Measurements from ENCODE around the gene ENPP4. TPM values are rescaled to one million over a fixed set of nuclear protein-coding genes. Genes with fewer than 3 reads are reported as not detected.

ENPP4 gene
- total RNA-seq, 3 donors from 2014 or later, result 18.5 to 24.2 (median 23.2) TPM

DNA sequence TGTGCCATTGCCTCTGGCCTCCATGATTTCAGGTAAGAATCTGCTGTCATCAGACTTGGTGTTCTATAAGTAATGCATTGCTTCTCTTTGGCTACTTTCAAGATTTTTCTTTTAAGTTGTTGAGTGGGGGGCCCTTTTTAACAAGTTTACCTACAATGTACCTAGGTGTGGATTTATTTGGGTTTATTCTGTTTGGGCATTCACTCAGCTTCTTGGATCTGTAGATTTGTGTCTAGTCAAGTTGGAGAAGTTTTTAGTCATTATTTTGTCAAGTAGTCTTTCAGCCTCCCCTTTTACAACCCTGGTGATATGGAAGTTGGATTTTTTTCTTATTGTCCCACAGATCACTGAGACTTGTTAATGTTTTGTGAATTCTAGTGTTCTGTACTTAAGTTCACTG, 26.9 kb downstream of the ENPP4 start:
- no peaks in the 10 kb centered on the region for H3K9me3 ChIP-seq
- no peak for ATAC-seq
- DNase-seq, result no peak
- H3K36me3 ChIP-seq (ENCODE audit: low read depth), result no peaks in the 10 kb centered on the region
- intact Hi-C loops (cut with DNase I, micrococcal nuclease), result no loop called here
- H3K4me1 ChIP-seq (ENCODE audit: low read depth), result no peaks in the 10 kb centered on the region
- H3K4me3 ChIP-seq, result no peak overlapping the region
- TF ChIP-seq, protein P1, sequence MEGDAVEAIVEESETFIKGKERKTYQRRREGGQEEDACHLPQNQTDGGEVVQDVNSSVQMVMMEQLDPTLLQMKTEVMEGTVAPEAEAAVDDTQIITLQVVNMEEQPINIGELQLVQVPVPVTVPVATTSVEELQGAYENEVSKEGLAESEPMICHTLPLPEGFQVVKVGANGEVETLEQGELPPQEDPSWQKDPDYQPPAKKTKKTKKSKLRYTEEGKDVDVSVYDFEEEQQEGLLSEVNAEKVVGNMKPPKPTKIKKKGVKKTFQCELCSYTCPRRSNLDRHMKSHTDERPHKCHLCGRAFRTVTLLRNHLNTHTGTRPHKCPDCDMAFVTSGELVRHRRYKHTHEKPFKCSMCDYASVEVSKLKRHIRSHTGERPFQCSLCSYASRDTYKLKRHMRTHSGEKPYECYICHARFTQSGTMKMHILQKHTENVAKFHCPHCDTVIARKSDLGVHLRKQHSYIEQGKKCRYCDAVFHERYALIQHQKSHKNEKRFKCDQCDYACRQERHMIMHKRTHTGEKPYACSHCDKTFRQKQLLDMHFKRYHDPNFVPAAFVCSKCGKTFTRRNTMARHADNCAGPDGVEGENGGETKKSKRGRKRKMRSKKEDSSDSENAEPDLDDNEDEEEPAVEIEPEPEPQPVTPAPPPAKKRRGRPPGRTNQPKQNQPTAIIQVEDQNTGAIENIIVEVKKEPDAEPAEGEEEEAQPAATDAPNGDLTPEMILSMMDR (IDR thresholded peaks at IDR 0.05), result no peak

DNA sequence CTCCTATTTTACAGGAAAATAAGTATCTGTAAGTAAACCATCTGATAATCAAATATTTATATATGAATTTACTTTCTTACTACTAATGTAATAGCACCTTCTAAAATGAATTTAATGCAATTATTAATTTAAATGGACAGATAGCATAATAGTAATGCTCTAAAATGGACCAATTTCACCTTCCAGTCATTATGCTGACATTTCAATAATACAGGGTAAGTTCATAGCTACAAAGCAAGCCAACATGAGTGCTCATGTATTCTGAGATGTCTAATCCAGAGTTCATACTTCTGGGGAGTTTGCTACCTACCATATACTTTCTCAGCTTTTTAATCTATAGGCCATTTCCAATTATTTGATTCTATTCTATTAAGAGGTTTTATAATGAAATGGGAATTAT, 29.4 kb downstream of the ENPP4 start:
- DNase-seq (no peak), ATAC-seq (no peak)
- Histone ChIP-seq H3K4me1 (ENCODE audit: low read depth) (no peaks in the 10 kb centered on the region), H3K4me3 (no peak overlapping the region), H3K9me3 (no peaks in the 10 kb centered on the region), H3K36me3 (ENCODE audit: low read depth) (no peaks in the 10 kb centered on the region)
- intact Hi-C loops (cut with DNase I, micrococcal nuclease), result no loop called here
- TF ChIP-seq, protein P1 (IDR thresholded peaks at IDR 0.05), result no peak

DNA sequence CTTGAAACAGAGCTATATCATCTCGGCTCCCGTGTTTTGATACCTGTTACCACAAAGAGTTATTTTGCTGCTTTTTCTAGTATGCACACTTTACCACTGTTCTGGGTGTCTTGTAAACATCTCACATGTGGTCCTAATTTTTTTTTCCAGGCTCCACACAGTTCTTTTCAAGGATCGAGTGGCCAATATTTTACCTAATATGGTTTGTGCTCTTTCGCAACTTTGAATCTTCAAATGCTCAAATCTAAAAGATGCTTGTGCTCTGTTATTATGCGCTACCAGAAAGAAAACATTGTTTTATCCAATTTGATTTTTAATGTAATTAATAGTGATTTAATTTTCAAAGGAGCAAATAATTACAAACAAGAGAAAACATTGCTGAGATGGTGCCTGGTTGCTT, 30.3 kb downstream of the ENPP4 start:
- H3K4me1 ChIP-seq (ENCODE audit: low read depth), result no peaks in the 10 kb centered on the region
- ATAC-seq (no peak), DNase-seq (no peak)
- intact Hi-C loops (cut with DNase I, micrococcal nuclease), result no loop called here
- TF ChIP-seq, protein P1 (IDR thresholded peaks at IDR 0.05), result no peak
- H3K36me3 ChIP-seq (ENCODE audit: low read depth), result no peaks in the 10 kb centered on the region
- no peak overlapping the region for H3K4me3 ChIP-seq
- no peaks in the 10 kb centered on the region for H3K9me3 ChIP-seq

DNA sequence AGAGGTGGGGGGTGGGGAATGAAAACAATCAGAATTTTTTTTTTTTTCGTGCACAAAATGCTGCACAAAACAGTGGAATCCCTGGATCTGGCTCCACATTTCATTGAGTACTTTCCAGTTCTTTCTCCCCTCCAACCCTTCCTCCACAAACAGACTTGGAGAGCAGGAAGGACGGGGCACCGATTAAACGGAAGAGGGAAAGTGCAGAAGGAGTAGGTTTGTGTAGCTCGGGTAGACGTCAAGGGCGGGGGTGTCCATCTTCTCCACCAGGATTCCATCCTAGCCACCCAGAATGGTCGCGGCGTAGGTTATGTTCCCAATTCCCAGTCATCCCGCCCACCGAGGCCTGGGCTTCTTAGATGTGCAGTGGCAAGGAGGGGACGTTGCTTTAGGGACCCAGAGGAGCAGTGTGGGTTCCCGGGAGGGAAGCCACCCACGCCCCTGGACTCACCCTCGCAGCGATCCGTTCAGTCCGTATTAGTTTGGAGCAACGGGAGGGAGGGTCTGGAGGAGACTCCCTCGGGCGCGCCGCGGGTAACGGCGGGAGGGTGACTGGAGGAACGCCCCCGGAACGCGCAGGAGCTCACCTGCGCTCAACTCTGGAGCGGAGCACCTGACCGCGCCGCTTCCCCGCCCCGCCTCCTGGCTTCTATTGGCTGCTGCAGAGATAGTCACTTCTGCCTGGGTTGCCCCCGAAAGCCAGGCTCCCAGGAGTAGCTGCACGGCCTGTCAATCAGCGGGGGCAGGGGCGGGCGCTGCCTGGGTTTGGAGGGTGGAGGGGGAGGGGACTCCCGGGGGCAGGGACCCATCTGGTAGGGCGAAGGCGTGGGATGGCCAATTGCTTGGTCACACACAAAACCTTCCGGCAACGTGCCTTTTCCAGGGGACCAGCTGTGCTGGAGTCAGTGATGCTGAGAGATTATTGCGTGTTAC, 40.8 kb downstream of the ENPP4 start, which contains the start of gene ENPP5:
ENPP5 (minus strand) TSS at position 624 of the 933 bp plus-strand sequence. CDS start 2,718 bp downstream, outside the sequence.
- Histone ChIP-seq H3K9me3 (no peaks in the 10 kb centered on the region), H3K4me3 (peak within 1 kb of the TSS; percentile 39), H3K36me3 (ENCODE audit: low read depth) (no peaks in the 10 kb centered on the region), H3K4me1 (ENCODE audit: low read depth) (peaks cover 4% of the 10 kb centered on the region)
- intact Hi-C loops (cut with DNase I, micrococcal nuclease), result no loop called here
- TF ChIP-seq, protein P1 (IDR thresholded peaks at IDR 0.05), result no peak
- ATAC-seq (peak; percentile 100), DNase-seq (peak; percentile 93 to 94 (median 94))

DNA sequence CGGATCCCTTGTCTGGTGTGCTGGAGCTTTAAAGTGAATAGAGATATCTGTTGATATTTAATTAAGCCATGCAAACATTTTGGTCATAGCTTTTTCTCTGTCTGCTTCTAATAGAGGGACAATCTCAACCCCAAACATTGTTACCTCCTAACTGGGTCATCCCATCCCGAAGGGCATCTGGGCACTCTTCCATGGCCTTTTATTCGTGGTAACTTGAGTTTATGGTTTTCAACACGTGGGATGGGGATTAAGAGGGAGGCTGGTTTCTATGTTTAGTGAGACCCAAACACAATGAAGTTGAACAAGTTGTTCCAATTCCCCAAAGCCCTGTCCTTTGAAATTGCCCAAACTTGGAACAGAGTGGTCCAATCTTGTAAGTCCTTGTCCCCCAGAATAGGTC, 42.4 kb downstream of the ENPP4 start:
- Histone ChIP-seq H3K4me3 (no peak overlapping the region), H3K36me3 (ENCODE audit: low read depth) (no peaks in the 10 kb centered on the region), H3K4me1 (ENCODE audit: low read depth) (peaks cover 4% of the 10 kb centered on the region), H3K9me3 (no peaks in the 10 kb centered on the region)
- no peak for DNase-seq
- TF ChIP-seq, protein P1 (IDR thresholded peaks at IDR 0.05), result no peak
- no peak for ATAC-seq
- intact Hi-C loops (cut with DNase I, micrococcal nuclease), result no loop called here
